MG63 (cell line): ENCODE data around the gene RYR2. TPM values are rescaled to one million over a fixed set of nuclear protein-coding genes. Genes with fewer than 3 reads are reported as not detected.

Experiments used
- DNase-seq: peaks from one replicate; pipeline ENCODE4 v3.0.0-alpha.2; 2020
- H3K27me3 ChIP-seq: fragments of 250-450 bp; sonication (Bioruptor Pico); 2 replicates; pipeline ENCODE4 v1.5.1; 2020; ENCODE audit warnings: mild to moderate bottlenecking, moderate library complexity
- H3K36me3 ChIP-seq: fragments of 250-450 bp; sonication (Bioruptor Pico); 2 replicates; pipeline ENCODE4 v1.5.1; 2020; ENCODE audit warnings: mild to moderate bottlenecking, moderate library complexity
- H3K4me3 ChIP-seq: fragments of 250-450 bp; sonication (Bioruptor Pico); 2 replicates; pipeline ENCODE4 v1.5.1; 2020; ENCODE audit warnings: mild to moderate bottlenecking, moderate library complexity
- H3K9me3 ChIP-seq: fragments of 250-450 bp; sonication (Bioruptor Pico); 2 replicates; pipeline ENCODE4 v1.5.1; 2020; ENCODE audit warnings: mild to moderate bottlenecking, moderate library complexity
- total RNA-seq: library from RNA; depleted of rRNA; stranded (reverse); fragments of >200 nt; shearing (Covaris generic); gene quantifications from 2 replicates; pipeline ENCODE4 v1.2.3, GENCODE V29; 2014; ENCODE audit warnings: low replicate concordance

RYR2 gene
- total RNA-seq, 1 experiment from 2014 or later = 0.26 TPM

DNA sequence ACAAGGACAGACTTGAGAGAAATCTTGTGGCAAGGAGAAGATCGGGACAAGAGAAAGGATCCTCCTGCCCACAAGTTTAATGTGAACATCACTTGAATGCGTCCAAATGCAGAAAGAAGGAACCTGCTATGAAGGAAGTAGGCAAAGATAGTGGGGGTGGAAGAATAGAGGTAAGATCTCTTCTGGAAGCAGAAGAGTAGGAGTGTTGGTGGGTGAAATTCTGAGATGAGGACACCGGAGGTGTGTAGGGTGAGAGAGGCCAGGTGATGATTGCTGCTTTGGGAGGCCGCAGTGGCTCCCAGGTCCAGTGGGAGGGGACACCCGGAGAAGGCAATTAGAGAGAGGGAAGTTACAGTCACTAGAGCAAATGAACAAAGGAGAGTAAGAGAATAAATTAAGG, 6.8 kb downstream of the RYR2 start:
- H3K36me3 ChIP-seq = no peaks in the 10 kb centered on the region
- peaks cover 31% of the 10 kb centered on the region for H3K27me3 ChIP-seq
- no peak for DNase-seq
- no peaks in the 10 kb centered on the region for H3K9me3 ChIP-seq
- no peak overlapping the region for H3K4me3 ChIP-seq

DNA sequence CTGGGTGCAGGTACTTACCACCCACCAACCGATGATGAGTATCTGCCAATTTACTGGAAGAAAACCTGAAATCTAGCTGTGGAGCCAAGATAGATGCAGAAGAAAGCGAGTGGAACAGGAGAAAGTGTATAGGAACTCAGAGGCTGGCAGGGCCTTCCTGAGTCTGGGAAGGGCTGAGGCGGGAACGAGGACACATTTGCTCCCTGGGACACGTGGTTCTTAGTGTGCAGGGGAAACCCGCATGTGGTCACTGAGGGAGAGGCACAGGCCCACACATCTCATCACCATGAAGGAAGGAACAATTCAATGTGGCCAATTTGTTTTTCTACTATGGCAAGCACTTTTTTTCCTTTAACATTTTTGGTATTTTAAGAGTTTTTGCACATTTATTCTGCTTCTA, 8.2 kb downstream of the RYR2 start:
- Histone ChIP-seq H3K4me3 (no peak overlapping the region), H3K36me3 (no peaks in the 10 kb centered on the region), H3K9me3 (no peaks in the 10 kb centered on the region), H3K27me3 (peaks cover 27% of the 10 kb centered on the region)
- DNase-seq = no peak

DNA sequence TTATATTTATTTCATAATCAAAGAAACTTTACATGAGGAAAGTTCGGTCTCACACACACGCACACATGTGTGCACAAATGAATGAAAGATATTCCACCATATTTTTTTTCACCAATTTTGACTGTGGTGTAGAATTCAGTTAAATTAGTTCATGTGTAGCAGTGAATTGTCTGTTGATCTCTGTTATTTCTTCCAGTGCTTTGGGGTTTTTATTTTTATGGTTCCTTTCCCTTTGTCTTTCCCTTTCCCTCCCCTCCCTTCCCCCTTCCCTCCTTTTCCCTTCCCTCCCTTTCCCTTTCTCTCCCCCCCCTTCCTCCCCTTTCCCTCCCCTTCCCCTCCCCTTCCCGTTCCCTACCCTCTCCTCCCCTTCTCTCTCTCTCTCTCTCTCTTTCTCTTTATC, 8.9 kb downstream of the RYR2 start:
- DNase-seq = no peak

DNA sequence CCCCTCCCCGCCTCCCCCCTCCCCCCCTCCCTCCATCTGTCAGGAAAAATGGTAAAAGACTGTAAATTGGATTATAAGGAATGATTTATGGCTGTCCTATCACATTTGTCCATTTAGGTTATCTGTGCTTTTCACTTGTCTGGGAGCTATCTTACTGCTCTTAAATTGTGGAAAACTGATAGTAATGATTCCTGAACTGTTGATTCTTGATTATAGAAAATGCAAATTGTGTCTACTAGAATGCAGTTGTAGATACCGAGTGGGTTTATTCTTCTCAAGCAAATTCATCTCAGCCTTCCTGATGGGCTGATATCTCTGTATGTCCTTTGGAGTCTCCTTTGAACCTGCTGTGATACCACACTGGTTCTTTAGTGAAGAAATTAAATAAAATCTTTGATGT, 12.3 kb downstream of the RYR2 start:
- Histone ChIP-seq H3K4me3 (no peak overlapping the region), H3K27me3 (peaks cover 22% of the 10 kb centered on the region), H3K9me3 (no peaks in the 10 kb centered on the region), H3K36me3 (no peaks in the 10 kb centered on the region)
- no peak for DNase-seq

More for the DNA sequence above, 8.9 kb downstream of the RYR2 start:
- Histone ChIP-seq H3K36me3 (no peaks in the 10 kb centered on the region), H3K4me3 (no peak overlapping the region), H3K27me3 (peaks cover 24% of the 10 kb centered on the region), H3K9me3 (no peaks in the 10 kb centered on the region)

DNA sequence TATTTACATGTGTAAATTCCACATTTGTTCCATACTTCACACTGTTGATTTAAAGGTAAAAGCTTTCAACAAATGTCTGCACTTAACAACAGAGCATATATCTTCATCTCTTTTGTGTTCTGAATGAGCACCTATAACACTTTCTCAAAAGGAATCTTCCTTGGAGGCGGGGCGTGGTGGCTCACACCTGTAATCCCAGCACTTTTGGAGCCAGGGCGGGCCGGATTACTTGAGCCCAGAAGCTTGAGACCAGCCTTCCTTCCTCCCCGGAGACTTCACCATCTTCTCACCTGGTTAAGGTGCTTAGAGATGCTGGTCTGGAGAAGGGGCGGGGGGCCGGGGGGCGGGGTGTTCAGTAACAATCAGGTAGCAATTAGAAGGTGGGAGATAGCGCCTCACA, 16.5 kb downstream of the RYR2 start:
- H3K36me3 ChIP-seq = no peaks in the 10 kb centered on the region
- no peak overlapping the region for H3K4me3 ChIP-seq
- peaks cover 25% of the 10 kb centered on the region for H3K27me3 ChIP-seq
- DNase-seq = no peak
- H3K9me3 ChIP-seq = no peaks in the 10 kb centered on the region

DNA sequence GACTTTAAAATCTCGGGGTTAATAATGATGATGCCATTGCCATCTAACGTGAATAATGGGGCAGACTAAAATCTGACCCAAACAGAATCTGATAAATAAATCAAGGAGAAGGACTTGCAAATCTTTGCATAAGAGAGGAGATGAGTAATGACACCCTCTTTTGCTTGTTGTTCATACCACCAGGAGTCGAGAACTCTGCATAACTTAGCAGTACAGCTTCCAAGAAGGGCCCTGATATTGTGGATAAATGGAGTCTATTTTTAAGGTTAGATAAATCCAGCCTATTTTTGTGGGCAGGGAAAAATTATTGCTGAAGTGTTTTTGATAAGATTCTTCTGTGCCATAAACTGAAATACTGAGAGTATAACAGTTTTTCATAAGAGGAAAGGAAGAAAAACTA, 17.3 kb downstream of the RYR2 start:
- Histone ChIP-seq H3K9me3 (no peaks in the 10 kb centered on the region), H3K36me3 (no peaks in the 10 kb centered on the region)
- DNase-seq = no peak

DNA sequence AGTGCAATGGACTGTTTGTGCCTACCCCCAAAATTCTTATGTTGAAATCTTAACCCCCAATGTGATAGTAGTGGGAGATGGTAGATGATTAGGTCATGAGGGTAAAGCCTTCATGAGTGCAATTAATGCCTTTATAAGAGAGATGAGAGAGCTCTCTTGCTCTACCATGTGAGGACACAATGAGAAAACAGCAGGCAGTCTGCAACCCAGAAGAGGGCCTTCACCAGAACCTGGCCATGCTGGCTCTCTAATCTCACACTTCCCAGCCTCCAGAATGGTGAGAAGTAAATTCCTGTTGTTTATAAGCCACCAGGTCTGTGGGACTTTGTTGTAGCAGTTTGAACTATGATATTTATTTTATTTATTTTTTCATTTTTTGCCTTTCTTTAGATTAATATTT, 21.0 kb downstream of the RYR2 start:
- H3K9me3 ChIP-seq = no peaks in the 10 kb centered on the region

More for the DNA sequence above, 17.3 kb downstream of the RYR2 start:
- Histone ChIP-seq H3K4me3 (no peak overlapping the region), H3K27me3 (peaks cover 23% of the 10 kb centered on the region)

DNA sequence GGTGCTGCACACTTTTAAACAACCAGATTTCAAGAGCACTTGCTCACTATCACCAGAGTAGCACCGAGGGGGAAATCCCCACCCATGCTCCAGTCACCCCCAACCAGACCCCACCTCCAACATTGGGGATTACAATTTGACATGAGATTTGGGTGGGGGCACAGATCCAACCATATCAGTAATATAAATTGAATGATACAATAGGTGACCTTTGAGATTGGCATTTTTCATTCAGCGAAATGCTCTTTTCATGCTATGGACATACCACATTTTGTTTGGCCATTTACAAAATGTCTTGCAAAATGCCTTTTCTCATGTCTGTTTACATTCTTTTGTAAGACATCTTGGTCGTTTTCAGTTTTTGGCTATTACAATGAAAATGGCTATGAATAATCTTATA, 23.9 kb downstream of the RYR2 start:
- no peak for DNase-seq
- Histone ChIP-seq H3K27me3 (peaks cover 10% of the 10 kb centered on the region), H3K36me3 (no peaks in the 10 kb centered on the region), H3K9me3 (no peaks in the 10 kb centered on the region), H3K4me3 (no peak overlapping the region)

More for the DNA sequence above, 21.0 kb downstream of the RYR2 start:
- no peak for DNase-seq
- Histone ChIP-seq H3K36me3 (no peaks in the 10 kb centered on the region), H3K4me3 (no peak overlapping the region), H3K27me3 (peaks cover 15% of the 10 kb centered on the region)

DNA sequence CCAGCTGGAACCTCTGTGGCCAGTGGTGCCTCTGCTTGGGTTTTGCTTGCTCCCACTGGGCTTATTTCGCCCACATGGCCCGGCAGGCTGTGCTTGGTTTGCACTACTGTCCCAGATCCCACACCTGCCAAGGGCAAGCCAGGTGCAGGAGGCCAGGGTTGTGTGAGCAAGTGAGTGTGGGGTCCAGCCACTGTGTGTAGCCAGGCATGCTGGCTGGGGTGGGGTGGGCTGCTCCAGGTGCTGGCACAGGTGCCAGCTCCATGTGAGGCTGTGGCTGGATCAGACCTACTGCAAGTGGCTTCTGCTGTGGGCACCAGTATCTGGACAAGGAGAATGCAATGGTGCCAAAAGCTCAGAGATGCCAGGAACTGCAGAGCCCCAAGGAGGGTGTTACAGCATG, 28.5 kb downstream of the RYR2 start:
- no peak for DNase-seq
- no peak overlapping the region for H3K4me3 ChIP-seq
- no peaks in the 10 kb centered on the region for H3K36me3 ChIP-seq
- H3K9me3 ChIP-seq = no peaks in the 10 kb centered on the region
- H3K27me3 ChIP-seq = no peaks in the 10 kb centered on the region

DNA sequence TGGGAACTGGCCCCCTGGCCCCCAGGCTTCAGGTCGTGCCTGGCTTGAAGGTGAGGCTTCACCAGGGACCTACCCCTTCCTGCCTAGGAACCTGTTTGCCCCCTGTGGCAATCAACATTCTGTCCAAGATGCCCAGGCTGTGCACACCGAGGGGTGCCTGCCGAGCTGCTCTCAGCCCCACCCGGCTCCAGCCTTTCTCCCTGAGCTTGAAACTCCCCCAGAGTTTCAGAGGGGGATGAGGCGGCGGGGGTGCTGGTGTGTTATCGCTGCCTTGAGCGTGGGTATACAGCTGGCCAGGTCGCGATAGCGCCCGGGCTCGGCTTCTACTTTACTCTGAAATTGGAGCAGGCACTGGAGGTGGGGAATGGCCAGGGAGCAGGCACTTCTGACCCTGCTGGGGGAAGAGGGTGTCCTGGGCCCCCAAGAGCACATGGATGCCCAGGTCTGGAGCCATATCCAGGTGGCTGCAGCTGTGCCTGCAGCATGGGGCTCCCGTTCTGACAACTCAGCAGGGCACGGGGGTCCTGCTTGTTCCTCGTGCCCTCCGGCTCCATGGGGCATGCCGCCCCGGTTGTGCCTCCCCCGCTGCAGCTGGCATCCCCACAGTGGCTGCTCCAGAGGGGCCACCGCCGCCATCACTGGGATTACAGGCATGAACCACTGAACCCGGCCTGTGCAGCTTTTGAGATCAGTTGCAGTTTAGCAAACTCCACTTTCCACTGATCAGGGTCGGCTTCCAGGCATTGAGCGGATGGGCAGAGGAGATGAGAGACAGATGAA, 29.8 kb downstream of the RYR2 start:
- no peak overlapping the region for H3K4me3 ChIP-seq
- H3K9me3 ChIP-seq = no peaks in the 10 kb centered on the region
- DNase-seq = no peak
- no peaks in the 10 kb centered on the region for H3K27me3 ChIP-seq
- H3K36me3 ChIP-seq = no peaks in the 10 kb centered on the region

DNA sequence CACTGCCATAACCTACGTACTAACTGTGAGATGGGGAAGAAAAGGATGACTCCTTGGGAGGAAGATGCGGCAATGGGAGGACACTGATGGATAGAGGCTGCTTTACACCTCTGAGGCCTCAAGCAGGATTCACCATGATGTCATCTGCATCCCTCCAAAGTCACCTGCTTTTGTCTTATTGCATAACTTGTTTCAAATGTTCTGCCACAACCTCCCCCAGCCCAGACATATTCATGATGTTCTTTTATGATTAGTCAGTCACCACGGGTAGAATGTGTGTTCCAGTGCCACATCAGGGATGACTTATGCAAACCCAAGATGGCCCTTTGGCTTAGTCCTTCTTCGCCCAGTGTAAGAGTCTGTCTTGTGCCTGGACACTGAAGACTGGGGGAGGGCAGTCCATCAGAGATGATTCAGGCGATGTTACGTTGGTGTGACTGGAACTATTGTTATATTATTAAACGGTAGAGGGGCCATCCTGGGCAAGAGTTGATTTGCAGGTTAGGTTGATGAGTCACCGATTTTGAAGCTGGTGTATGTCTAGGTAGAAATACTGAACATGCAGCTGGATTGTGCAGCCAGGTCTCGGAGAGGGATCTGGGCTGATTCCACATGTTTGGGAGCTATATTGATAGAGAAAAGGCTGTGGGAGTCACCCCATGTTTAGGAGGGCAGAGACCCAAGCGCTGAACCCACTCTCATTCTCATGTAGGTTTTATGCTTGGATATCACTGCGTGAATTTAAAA, 32.6 kb downstream of the RYR2 start:
- DNase-seq = no peak
- no peaks in the 10 kb centered on the region for H3K27me3 ChIP-seq
- H3K9me3 ChIP-seq = no peaks in the 10 kb centered on the region
- H3K4me3 ChIP-seq = no peak overlapping the region
- H3K36me3 ChIP-seq = no peaks in the 10 kb centered on the region

DNA sequence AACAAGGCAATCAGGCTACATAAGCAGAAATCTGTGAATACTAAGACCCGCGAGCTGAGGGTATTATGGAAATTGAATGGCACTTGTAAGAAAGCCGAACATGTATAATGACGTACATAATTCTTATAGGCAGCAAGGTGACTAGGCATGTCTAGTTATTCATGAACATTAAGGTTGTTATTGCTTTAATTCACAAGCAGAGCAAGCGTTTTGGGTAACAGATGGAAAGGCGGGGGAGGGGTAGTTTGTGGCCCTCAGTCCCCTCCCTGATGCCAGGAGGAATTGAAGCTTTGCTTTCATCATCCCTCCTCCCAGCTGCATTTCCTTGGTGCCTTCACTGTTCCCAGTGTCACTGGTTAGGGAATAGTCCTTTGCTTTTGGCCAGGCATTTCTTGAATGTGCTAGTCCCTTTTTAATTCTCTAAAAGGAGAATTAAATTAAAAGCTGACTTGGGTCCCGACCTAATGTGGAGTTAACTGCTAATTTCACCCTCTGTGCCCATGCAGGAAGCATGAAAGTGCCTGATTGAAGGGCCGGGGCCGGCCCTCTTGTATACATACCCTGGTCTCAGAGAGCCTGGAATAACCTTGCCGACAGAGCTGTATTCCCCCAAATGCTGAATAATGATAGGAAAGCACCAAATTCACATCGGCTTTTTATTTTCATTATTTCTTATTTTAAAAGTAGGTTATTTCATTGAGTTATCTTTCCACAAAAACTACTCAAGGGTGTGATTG, 42.5 kb downstream of the RYR2 start:
- H3K36me3 ChIP-seq = no peaks in the 10 kb centered on the region
- no peak overlapping the region for H3K4me3 ChIP-seq
- 0 out of 2 replicates have a peak, but pooled peaks cover 2% of the 10 kb centered on the region for H3K27me3 ChIP-seq
- no peaks in the 10 kb centered on the region for H3K9me3 ChIP-seq
- DNase-seq = no peak

DNA sequence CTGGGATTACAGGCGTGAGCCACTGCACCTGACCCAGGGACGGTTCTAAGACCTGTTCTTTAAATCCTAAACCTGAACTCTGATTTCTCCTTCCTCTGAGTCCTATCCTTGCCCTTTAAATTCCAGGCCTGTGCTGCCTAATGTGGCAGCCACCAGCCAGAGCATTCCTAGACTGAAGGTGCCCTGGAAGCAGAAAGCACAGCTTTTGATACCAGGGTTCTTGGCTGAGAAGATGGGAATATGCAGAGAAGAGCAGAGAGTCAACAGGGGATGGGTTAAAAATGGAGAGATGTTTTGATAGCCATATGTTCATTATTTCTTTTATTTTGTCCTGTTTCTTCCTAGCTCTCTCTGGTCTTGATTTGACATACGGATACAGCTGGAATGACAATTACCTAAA, 49.7 kb downstream of the RYR2 start:
- H3K4me3 ChIP-seq = no peak overlapping the region
- 0 out of 2 replicates have a peak, but pooled peaks cover 4% of the 10 kb centered on the region for H3K27me3 ChIP-seq
- no peak for DNase-seq
- H3K36me3 ChIP-seq = no peaks in the 10 kb centered on the region
- H3K9me3 ChIP-seq = no peaks in the 10 kb centered on the region

DNA sequence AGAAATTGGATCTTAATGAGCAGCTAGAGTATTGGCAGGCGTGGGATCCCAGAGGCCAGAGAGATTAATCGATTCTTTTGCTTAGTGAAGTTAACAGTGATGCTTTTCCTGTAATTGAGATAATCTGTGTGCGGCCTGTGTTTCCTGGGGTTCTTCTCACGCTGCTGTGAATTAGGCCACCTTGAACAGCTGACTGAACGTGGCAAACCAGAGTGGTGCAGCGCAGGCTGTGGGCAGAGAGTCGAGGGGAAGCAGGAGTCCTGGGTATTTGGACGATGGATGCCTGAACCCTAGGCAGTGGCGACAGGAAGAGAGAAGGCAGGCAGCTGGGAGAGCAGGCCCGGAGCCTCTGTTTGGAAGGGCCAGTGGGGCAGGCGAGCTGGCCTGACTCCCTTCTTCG, 51.7 kb downstream of the RYR2 start:
- DNase-seq = no peak
- H3K27me3 ChIP-seq = peaks cover 7% of the 10 kb centered on the region; the same call in 1 of the 2 replicates

DNA sequence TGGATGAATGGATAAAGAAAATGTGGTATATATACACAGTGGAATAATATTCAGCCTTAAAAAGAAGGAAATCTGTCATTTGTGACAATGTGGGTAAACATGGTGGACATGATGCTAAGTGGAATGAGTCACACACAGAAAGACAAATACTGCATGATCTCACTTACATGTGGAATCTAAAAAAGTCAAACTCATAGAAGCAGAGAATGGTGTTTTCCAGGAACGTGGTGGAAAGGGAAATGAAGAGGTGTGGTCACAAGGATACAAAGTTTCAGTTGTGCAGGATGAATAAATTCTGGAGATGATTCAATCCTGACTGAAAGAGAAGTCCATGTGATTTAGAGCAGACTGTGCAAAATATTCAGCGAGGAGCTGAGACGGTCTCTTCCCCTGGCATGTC, 56.6 kb downstream of the RYR2 start:
- Histone ChIP-seq H3K27me3 (peaks cover 5% of the 10 kb centered on the region; the same call in 1 of the 2 replicates), H3K9me3 (no peaks in the 10 kb centered on the region), H3K4me3 (no peak overlapping the region), H3K36me3 (no peaks in the 10 kb centered on the region)
- DNase-seq = no peak

More for the DNA sequence above, 51.7 kb downstream of the RYR2 start:
- no peaks in the 10 kb centered on the region for H3K36me3 ChIP-seq
- no peaks in the 10 kb centered on the region for H3K9me3 ChIP-seq
- H3K4me3 ChIP-seq = no peak overlapping the region

DNA sequence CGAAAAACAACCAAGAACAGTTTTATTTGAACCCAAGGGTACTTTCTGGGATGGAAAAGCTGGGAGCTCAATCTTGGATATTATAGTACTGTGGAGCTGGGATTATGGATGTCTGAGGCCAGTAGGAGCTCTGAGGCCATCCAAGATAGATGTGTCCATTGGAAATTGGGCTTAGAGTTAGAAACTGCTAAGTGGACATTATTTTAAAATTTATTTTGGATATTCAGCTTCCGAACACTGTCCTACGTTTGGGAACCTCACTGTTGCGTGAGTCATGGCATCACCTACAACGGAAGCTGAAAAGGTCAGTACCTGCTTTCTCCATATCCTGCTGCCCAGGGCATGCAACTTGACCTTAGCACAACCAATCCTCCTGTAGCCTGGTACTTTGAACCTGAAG, 61.0 kb downstream of the RYR2 start:
- Histone ChIP-seq H3K27me3 (no peaks in the 10 kb centered on the region; the same call in 1 of the 2 replicates), H3K36me3 (no peaks in the 10 kb centered on the region), H3K9me3 (no peaks in the 10 kb centered on the region), H3K4me3 (no peak overlapping the region)
- DNase-seq = no peak

DNA sequence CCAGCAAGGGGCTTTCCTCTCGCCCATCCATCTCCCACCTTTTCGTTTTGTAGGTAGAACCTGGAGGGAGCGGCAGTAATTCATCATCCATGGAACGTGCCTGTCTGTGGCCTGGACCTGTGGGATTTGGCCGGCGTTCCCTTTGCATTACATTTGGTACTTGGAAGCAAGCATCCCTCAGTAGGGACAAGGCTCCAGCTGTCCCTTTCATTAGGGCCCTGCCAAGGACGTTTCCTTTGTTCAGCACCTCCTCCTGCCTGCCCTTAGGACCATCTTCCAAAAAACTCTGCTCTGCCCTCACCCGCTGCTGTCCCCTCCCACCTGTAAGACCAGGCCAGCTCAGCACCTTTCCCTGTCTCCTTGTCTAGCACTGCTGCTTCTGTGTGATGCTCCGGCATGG, 62.1 kb downstream of the RYR2 start:
- H3K27me3 ChIP-seq = no peaks in the 10 kb centered on the region; the same call in 1 of the 2 replicates
- H3K4me3 ChIP-seq = no peak overlapping the region
- no peaks in the 10 kb centered on the region for H3K9me3 ChIP-seq
- H3K36me3 ChIP-seq = no peaks in the 10 kb centered on the region
- no peak for DNase-seq
